Stimulated activated CD8-positive, alpha-beta memory T cell treated with anti-CD3 and anti-CD28 coated beads, Interleukin-7, amount 100 ng/mL, for 1 hour (primary cell): ENCODE results near the gene PCNP.
"Not testable (repeated sequence)": the region's sequence is repeated elsewhere in the genome, so short reads cannot be mapped to it uniquely, and the experiment has no call there.

Experiments
- DNase-seq, 2 donors: peaks; one replicate each; pipeline ENCODE4 v3.0.0-alpha.2; 2020; ENCODE audit warnings: low read depth in 2 of 2

PCNP gene, protein sequence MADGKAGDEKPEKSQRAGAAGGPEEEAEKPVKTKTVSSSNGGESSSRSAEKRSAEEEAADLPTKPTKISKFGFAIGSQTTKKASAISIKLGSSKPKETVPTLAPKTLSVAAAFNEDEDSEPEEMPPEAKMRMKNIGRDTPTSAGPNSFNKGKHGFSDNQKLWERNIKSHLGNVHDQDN

DNA sequence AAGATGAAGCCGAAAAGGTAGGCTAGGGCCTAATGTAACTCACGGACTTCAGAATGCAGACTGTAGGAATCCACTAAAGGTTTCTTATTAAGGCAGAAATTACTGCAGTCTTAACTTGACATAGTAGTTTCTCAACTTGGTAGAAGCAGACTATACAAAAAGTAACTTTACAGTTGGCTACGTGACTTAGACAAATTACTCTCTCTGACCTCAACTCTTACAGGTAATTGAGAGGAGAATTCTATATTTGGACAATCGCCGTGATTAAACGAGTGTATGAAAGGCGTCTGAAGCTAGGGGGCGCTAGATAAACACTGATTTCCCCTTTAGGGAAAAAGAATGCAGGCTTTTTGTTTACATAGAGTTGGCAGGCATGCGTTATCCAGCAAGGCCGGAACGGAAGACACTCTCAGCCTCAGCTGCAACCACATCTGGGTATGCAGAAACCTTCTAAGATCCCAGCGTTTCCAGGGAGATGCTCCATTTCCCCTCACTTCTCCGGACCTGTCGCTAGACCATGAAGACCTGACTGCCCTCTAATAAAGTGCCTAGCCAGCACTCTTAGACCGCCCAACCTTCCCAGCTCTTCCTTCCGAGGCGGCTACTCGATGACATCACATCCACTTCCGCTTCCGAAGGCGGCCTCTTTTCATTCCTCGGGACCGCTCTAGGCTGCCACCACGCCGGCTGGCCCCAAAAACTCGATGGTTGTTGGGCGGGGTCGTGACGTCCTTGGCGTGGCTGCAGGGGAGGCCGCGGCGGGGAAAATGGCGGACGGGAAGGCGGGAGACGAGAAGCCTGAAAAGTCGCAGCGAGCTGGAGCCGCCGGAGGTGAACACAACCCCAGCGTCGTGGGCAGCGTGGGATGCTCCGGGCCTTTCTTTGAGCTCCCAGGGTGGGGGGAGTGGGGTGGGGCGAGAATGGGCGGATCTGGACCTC lies at the start of gene PCNP:
Gene PCNP (plus strand): TSS at position 732 of the 939 bp plus-strand sequence. CDS start 36 bp downstream, at position 768.
- DNase-seq: peak; percentile 96 to 98

DNA sequence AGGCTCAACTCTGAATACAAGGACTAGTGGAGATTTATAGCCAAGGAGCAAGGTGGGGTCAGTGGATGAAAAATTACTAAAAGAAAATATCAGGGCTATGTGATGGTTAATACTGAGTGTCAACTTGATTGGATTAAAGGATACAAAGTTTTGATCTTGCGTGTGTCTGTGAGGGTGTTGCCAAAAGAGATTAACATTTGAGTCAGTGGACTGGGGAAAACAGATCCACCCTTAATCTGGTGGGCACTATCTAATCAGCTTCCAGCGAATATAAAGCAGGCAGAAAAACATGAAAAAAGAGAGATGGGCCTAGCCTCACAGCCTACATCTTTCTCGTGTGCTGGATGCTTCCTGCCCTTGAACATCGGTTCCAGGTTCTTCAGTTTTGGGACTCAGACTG lies 46.5 kb upstream of the PCNP start:
- no peak for DNase-seq

DNA sequence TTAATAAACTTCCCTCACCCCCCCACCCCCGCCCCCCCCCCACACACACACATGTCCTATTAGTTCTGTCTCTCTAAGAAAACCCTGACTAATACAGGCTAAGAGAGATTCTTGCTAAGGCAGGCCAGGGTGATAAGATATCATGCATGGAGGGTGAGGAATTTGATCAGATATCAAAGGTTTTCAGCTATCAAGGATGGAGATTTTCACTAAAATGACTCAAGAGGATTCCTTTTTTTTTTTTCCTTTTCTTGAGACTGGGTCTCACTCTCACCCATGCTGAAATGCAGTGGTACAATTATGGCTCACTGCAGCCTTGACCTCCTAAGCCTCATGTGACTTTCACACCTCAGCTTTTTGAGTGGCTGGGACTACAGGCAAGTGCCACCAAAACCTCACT lies 46.1 kb upstream of the PCNP start:
- no peak for DNase-seq

DNA sequence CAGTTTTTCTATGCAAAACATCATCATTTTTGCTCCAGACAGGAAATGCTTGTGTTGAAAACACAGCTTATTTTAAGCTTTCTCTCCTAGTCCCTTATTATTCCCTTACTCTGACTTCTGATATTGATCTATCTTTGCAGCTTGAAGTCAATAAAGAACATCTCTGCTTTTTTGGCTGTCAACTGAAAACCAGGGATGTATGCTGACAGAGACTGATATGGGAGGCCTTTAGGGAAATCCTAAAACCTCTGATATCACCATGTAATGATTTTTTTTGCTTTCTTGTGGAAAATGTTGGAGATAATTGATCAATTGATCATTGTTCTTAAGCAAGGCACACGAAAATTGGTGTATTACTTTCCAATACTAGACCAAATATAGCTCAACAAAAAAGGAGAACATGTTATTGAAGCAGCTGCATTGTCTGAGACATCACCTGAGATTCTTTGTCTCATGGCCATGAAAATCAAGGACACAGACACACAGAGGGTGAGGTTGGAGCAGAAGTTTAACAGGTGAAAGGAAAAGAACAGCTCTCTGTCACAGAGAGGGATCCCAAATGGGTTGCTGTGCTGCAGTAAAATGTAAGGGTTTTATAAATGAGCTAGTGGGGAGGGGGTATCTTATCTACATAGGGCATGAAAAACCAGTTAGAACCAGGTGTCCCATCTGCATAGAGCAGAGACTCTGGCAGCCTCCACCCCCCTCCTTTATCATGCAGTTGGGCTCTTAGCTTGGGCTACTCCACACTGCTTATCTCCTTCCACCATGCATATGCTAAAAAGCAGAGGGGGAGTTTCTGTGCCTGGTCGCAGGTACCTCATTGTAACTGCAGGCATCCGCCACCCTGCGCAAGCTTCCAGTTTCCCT lies 43.9 kb upstream of the PCNP start:
- no peak for DNase-seq

DNA sequence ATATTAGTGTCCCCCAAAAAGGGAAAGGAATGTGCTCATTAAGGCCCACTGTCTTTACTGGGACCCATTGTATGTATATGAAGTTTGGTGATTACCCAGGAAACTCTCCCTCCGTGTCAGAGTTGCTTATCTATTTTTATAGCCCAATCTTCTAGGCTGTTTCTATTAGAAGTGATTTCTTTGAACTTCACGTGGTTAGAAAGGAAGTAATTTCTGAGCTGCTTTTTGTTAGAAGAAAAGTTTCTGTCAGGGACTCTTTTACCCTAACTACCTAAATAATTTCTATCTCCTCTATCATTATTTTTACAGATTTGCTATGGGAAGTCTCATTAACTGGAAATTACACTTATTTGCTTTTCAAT lies 43.3 kb upstream of the PCNP start:
- no peak for DNase-seq

DNA sequence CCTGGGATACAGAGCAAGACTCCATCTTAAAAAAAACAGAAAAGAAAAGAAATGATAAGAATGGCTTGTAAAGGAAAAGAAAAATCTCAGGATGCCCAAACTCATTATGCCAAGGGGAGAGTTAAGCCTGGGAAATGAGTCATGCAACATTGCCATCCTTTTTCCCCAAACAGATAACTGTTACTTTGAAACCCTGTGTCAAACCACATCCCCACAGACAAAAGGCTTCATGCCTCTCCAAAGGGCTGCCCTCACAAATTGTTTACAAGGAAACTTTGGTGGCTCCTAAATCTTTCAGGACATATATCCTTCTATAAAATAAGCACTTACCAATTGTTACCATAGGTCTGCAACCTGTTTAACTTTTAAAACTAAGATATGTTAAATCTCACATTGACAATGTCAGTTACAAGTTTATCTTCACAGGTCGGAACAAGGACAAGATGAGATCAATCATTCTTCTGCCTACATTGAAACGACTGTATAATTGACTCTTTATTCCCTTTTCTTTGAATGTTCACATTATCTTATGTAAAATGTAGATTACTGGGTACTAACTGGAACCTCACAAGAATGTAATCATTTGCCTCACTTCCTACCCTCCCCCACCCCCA lies 42.4 kb upstream of the PCNP start:
- no peak for DNase-seq

DNA sequence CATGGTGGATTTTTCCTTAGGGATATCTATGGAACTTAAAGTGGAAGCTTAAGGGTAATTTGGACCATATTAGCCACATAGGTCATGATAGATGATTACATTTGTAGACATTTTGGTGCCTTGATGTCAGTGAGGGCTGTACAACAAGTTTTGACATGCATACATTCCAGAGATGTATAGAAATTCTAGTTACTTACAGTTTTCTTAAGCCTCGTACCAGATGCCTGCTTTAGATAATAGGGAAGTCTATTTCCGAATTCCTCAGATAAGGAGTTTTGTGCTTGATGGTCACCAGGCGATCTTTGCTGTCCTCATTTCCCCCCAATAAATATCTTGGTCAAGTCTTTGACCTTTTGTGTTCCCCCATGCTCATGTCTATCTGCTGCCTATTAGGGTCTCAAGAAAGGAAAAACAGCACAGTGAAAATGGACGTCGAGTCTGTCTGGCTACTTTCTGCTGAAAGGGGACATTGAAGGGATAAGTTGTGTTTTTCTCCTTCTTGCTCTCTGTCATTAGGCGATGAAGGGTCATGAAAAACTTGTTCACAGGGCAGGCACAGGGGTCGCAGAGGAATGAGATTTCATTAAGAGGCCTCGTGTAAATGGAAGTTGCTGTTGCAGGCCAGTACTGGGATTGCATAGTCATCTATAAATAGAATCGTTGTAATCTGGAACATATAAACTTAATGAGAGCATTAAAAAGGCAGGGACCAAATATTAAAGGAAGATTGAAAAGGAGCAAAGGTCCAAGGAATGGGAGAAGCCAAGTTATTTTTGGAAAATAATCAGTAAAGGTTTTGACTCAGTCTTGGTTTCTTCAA lies 41.0 kb upstream of the PCNP start:
- DNase-seq: no peak

DNA sequence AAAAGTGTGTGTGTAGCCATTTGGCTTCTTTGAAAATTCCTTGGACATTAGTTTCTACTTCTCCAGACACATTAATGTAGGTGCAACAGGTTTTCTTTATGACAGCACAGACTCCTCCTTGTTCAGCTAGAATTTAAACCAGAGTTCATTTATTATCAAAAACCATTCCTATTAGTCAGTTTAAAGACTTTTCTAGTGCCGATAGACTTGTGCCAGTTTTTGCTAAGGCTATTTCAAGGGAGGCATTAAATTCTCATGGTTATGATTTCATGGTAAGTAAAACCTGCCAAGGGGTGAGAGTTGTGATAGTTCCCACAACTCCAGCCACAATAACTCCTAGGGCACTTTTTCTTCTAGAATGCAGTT lies 40.4 kb upstream of the PCNP start:
- DNase-seq: no peak

DNA sequence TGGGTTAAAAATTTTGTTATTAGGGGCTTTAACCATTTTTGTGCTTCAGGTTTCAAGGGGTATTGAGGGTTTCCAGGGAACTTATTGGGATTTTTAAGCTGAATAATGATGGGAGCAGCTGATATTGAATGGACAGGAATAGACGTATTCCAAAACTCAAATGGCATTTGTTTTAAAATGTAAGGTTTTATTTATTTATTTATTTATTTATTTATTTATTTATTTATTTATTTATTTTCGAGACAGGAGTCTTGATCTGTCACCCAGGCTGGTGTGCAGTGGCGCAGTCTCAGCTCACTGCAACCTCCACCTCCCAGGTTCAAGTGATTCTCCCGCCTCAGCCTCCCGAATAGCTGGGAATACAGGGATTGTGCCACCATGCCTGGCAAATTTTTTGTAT lies 38.8 kb upstream of the PCNP start:
- DNase-seq: no peak

DNA sequence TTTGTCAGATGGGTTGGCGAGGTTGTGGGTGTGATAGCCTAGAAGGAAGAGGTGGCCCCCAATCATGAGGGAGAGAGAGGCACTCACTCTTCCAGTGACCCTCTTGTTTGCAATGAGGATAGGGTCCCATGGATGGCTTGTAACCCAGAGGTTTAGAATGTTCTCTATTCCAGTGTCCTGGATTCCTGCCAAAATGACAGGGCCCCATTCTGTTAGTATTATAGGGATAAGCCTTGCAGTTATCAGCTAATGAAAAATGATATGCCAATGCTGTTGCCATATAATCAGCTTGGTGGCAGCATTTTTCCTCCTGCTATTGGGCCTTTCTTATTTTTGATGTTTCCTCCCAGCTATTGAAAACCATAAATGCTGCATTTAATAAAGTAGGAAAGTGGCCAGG lies 37.7 kb upstream of the PCNP start:
- no peak for DNase-seq

DNA sequence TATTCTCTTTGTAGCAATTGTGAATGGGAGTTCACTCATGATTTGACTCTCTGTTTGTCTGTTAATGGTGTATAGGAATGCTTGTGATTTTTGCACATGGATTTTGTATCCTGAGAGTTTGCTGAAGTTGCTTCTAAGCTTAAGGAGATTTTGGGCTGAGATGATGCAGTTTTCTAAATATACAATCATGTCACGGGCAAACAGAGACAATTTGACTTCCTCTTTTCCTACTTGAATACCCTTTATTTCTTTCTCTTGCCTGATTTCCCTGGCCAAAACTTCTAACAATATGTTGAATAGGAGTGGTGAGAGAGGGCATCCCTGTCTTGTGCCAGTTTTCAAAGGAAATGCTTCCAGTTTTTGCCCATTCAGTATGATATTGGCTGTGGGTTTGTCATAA lies 37.0 kb upstream of the PCNP start:
- DNase-seq: not testable (repeated sequence)

DNA sequence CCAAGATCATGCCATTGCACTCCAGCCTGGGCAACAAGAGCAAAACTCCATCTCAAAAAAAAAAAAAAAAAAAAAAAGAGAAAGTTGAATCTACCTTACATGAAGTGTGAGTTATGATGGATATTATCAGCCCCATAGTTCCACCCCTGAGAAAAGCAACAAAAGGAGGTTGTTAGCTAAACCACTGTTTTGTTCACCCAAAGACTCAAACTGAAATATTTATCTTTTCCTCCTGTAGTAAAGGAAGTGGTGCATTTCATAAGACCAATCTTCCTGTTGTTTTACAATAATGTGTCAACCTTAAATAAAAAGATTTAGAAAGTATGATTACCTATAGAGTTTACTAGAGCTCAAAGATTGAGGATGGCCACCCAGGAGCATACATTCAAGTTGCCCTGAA lies 31.0 kb upstream of the PCNP start:
- DNase-seq: no peak

DNA sequence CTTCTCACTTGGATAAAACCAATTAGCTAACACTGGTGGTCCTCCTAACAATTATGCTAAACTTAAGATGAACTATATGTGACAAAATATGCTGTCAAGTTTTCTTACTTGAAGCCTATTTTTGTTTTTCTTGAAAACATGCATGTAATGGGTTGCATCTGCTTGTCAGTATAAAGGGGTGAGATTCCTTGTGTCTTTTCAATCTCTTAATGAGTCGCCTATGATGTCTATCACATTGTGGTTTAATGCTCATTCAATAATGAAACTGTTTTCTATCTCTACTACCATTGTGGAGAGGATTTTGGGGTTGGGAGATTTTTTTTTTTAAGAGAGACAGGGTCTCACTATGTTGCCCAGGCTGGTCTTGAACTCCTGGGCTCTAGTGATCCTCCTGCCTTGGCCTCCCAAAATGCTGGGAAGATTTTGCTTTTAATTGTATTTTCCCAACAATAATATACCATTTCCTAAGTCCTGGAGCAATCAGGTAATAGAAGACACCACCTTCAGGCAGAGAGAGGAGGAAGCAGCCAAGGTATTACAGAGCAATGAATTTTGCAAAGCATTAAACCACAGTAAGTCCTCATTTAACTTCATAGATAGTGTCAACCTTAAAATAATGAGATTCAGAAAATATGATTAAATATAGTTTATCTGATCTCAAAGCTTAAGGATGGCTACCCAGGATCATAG lies 29.7 kb upstream of the PCNP start:
- DNase-seq: no peak

DNA sequence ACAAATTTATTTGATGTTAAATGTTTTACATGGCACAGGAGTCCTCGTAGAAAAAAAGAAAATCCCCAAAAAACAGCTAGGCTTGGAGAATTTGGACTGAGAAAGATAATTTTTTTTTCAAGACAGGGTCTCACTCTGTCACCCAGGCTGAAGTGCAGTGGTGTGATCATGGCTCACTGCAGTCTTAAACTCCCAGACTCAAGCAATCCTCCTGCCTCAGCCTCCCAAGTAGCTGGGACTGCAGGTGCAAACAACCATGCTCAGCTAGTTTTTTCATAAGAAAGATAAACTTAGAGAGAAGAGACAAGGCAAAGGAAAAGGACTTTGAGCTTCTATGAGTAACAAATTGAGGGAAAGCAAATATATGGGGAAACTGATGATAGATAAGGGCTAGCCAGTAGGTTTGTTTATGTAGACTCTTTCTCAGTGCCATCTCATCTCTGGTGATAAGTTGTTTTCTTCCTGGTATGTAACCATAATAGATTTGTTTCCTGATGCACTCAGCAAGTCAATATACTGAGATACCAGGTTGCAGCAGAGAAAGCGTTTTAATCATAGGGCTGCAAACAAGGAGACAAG lies 25.4 kb upstream of the PCNP start:
- DNase-seq: no peak

DNA sequence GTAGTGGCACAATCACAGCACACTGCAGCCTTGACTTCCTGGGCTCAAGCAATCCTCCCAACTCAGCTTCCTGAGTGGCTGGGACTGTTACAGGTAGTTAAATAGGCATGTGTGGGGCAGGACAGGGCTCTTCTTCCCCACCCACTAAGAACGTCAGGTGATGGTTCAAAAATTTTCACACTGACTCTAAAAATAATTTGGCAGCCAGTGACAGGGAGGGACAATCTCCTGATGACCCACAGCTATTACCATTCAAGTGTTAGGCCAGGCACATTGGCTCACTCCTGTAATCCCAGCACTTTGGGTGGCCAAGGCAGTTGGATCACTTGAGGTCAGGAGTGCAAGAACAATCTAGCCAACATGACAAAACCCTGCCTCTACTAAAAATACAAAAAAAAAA lies 24.5 kb upstream of the PCNP start:
- DNase-seq: no peak

DNA sequence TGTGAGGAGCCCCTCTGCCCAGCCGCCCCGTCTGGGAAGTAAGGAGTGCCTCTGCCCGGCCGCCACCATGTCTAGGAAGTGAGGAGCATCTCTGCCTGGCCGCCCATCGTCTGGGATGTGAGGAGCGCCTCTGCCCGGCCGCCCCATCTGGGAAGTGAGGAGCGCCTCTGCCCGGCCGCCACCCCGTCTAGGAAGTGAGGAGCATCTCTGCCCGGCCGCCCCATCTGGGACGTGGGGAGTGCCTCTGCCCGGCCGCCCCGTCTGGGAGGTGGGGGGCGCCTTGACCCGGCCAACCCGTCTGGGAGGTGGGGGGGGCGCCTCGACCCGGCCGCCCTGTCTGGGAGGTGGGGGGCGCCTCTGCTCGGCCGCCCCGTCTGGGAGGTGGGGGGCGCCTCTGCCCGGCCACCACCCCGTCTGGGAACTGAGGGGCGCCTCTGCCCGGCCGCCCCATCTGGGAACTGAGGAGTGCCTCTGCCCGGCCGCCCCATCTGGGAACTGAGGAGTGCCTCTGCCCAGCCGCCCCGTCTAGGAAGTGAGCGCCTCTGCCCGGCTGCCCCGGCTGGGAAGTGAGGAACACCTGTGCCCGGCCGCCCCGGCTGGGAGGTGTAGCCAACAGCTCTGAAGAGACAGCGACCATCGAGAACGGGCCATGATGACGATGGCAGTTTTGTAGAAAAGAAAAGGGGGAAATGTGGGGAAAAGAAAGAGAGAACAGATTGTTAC lies 22.5 kb upstream of the PCNP start:
- not testable (repeated sequence) for DNase-seq

DNA sequence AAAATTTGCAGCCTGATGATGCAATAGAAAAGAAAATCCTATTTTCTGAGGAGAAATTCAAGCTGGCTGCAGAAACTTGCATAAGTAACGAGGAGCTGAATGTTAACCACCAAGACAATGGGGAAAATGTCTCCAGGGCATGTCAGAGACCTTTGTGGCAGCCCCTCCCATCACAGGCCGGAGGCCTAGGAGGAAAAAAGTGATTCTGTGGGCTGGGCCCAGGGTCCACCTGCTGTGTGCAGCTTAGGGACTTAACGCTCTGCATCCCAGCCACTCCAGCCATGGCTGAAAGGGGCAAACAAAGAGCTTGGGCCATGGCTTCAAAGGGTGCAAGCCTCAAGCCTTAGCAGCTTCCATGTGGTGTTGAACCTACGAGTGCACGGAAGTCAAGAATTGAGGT lies 20.6 kb upstream of the PCNP start:
- DNase-seq: not testable (repeated sequence)

DNA sequence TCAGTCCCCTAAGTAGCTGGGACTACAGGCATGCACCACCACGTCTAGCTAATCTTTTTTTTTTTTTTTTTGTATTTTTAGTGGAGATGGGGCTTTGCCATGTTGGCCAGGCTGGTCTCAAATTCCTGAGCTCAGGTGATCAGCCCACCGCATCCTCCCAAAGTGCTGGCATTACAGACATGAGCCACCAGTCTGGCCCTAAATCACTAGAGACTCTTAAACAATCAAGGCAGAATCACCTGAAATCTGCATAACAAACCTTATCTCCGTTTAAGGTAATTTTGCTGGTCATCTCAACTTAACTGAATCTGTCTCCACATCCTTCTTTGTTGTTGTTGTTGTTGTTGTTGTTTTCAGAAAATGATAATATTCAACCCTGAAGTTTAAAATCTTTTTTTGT lies 17.9 kb upstream of the PCNP start:
- DNase-seq: no peak

DNA sequence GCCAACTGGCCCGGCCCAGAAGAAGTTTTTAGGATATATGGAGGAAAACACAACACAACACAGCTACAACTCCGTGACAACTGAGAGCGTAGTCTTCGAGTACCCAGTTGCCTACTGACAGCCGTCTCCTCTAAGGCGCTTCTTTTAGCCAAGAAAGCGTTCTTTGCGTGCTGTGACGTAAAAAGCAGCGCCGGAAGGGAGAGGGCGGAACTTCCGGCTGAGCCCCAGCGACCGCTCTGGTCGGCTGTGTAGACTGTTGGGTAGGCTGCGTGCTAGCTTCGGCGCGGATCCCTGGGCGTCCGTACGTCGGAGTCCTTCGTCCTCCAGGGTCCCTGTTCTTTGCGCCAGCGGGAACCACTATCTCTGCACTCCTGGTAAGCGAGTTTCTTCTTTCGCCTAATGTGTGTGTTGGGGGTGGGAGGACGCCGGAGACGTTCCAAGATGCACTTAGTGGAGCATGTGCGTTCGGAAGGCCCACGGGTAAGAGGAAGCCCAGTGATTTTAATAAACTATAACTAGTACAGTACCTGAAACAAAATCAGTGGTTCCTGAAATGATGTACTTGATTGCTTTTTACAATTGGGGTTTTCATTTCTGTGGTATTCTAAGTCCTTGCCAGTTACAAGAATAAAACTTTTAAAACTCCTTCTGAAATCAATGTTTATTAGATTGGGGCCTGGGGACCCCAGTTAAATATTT lies 12.2 kb upstream of the PCNP start, which contains the start of gene TRMT10C:
Gene TRMT10C (plus strand): TSS at position 239 of the 699 bp plus-strand sequence. CDS start 2,914 bp downstream, outside the sequence.
- peak; percentile 82 for DNase-seq
